Posterior cingulate gyrus (tissue), 11 donors: ENCODE data around the gene ST7.
"Not testable (repeated sequence)": the region's sequence is repeated elsewhere in the genome, so short reads cannot be mapped to it uniquely, and the experiment has no call there.

Experiments used
- DNase-seq, 10 donors: peaks; one replicate each; pipeline versions ENCODE4 v3.0.0 to v3.0.0-alpha.2; 2020 to 2021; ENCODE audit warnings: mixed read lengths in 3 of 10
- intact Hi-C: fragments of 100-400 bp; cut with DNase I; formaldehyde crosslinking; loops from one replicate; pipeline ENCODE4 v1.15.1; 2023

ST7 gene

DNA sequence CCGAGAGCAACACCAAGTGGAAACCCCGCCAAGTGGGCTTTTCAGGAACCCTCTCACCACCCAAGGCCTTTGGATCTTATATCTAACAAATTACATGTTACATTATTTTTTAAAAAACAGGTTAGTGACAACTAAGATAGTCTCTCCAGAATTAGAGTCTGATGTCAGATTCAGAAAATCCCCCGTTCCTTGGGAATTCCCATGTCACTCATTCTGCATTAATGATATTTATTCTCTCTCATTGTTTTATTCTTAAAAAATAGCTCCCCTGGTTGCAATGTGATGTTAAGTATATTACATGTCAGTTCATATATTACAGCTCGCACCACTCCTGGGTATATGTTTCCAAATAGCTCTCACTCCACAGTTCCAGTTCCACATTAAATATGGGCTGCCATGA, 287.8 kb downstream of the ST7 start:
- no peak for DNase-seq
- intact Hi-C loops = no loop called here

DNA sequence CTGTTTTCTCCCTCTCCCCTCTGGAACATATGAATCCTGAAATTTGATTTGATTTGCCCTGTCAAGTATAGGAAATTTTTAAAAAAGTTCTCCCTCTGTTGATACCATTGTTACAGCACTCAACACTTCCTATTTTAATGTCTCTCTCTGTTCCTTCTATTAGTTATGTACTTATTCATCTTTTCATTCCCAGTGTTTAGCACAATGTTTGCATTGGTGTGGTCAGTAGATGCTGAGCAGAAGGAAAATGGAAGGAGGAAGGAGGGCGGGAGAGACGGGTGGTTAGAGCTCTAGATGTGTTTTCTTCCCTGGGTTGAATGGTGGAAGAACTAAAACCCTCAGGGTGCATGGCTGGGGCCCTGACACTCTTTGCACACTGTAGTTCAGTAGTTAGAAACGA, 290.1 kb downstream of the ST7 start:
- DNase-seq = no peak
- intact Hi-C loops = no loop called here

DNA sequence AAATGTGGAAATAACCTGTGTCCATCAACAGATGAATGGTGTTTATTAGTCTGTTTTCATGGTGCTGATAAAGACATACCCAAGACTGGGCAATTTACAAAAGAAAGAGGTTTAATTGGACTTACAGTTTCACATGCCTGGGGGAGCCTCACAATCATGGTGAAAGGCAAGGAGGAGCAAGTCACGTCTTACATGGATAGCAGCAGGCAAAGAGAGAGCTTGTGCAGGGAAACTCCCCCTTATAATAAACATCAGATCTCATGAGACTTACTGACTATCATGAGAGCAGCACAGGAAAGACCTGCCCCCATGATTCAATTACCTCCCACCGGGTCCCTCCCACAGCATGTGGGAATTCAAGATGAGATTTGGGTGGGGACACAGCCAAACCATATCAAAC, 292.4 kb downstream of the ST7 start:
- intact Hi-C loops, DNase-seq: not testable (repeated sequence)

DNA sequence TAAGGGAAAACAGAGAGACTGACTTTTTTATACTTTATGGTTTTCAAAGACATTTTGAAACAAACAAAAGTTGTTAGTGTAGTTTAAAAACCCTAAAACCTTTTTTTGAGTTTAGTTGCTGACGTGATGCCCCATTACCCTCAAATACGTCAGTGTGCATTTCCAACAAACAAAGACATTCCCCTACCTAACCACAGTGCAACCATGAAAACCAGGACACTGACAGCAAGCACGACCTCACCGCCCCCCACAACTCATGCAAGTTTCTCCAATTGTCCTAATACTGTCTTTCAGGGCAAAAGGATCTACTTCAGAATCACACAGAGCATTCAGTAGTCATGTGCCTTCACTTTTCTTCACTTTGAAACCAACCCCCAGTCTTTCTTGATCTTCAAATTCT, 294.5 kb downstream of the ST7 start:
- intact Hi-C loops = no loop called here
- DNase-seq = no peak

DNA sequence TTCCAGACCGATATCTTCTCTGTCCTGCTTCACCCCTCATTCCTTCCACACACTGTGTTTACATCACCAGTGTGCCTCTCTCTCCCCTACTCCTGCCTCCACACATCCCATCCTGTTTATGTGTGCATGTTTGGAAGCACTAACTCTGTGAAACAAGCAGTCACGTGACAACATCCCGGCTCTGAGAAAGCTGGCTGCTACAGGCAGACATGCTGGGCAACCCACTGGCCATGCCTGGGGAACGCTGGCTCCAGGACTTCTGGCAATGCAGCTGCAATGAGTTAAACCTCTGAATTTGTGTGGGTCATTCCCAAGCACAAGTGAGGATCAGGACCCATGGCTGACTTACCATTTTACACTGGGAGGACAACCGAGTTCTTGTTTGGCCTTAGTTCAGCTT, 295.5 kb downstream of the ST7 start:
- intact Hi-C loops = no loop called here
- DNase-seq = peak in 5 of 10 donors; percentile 17 to 85 (median 34)

DNA sequence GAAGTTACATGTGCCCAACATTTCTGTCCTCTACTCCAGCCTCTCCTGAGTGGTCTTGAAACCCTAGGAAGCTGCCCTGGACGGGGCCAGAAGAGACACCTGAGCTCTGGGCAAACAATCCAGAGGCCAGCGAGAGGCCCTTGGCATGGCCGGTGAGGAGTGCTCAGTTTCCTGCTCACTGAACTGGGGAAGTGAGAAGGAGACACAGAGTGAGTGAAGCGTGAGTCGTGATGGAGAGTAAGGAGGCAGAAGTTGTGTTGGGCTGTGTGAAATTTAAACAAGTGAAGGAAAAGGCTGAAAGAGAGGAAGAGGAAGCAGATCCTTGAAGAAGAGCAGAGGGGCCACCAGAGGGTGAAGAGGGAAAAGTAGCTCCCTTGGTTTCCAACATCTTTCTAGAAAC, 296.4 kb downstream of the ST7 start:
- intact Hi-C loops = no loop called here
- no peak for DNase-seq

DNA sequence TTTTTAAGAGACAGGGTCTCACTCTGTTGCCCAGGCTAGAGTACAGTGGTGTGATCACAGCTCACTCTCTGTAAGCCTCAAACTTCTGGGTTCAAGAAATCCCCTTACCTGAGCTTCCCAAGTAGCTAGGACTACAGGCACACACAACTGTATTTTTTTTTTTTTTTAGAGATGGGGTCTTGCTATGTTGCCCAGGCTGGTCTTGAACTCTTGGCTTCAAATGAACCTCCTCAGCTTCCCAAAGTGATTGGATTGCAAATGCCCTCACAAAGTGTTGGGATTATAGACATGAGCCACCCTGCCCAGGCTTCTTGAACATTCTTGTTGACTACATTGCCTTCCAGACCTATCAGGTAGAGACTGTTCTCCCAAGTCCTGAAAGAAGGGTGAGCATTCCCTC, 296.9 kb downstream of the ST7 start:
- intact Hi-C loops = no loop called here
- no peak for DNase-seq

DNA sequence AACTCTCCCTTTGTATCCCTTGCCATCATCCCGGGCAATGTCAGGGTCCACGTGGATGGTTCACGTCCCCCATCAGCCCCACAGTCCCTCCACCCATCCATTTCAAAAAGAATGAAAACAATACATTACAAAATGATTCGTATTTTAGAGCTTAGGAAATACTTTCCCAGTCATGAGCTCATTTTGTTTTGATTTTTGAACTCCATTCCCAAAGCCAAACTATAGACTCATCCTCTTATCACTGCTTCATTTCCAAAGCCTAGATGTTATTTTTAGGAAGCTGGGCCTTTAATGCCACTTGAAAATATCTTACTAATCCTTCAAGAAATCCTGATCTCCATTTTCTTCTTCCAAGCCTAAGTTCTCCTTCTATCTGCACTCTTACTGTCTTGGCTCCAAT, 297.5 kb downstream of the ST7 start:
- no peak for DNase-seq
- intact Hi-C loops = no loop called here

DNA sequence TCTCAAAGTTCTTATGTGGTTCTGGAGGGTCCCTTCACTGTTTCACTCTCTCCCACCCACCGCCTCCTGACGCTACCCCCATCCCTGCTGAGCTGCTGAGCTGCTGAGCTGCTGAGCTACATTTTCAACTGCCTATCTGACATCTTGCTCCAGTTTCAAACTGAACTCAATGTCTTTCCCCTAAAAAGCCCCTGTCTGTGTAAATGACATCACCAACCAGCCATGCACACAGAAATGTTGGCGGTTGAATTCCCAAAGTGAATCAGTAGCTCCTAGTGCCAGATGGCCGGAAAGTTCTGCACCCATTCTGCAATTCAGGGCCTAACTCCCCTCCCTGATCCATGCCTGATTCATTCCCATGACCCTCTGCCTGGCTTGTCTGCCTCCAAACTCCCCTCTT, 298.4 kb downstream of the ST7 start:
- no peak for DNase-seq
- intact Hi-C loops = no loop called here

DNA sequence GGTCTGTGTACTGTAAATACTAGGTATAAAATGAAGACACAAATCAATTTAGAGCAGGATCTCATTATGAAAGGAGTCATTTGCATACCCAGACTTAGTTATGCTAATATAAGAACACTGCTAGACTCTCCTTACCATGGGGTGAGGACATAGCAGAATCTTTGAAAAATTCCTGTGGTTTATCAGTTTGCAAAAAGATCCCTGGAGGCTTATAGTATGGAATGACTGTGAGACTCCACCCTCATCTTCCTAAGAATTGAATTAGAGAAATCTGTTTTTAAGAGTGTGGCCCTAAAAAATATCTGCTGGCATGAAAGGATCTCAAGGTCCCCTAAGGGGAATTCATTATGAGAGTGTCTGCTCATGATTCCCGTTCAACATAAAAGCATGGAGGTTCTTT, 306.3 kb downstream of the ST7 start:
- no peak for DNase-seq
- intact Hi-C loops = no loop called here

DNA sequence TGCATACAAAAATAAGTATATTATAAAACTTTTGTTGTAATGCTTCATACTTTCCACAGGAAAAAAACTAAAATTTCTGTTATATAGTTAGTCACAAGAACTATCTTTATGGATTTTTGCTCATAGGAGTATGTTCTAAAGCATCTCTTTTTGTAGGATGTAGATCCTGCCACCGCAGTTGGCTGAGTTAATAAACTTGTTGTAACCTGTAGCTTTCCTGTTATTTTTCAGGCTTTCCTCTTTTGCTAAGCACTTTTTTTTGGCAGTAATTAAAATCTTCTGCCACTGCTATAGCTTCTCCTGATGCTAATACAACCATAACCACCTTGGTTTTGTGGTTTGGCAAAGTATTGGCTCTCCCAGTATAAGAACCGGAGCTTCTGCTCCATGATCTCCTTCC, 309.2 kb downstream of the ST7 start:
- intact Hi-C loops = no loop called here
- no peak for DNase-seq

DNA sequence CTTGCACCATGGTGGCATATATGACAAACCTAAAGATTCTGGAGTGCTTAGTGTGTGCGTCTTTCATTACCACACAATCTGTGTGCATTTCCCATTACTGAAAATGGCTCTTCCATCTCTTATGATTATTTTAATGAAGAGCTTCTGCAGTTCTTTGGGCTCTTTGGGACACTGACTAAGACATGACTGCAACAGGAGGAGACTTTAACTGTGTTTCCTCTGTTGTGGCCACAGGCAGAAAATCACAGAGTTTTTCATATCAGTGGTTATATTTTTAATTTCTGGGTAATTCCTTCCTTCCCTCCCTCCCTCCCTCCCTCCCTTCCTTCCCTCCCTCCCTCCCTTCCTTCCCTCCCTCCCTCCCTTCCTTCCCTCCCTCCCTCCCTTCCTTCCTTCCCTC, 311.4 kb downstream of the ST7 start:
- DNase-seq = no peak
- intact Hi-C loops = no loop called here

DNA sequence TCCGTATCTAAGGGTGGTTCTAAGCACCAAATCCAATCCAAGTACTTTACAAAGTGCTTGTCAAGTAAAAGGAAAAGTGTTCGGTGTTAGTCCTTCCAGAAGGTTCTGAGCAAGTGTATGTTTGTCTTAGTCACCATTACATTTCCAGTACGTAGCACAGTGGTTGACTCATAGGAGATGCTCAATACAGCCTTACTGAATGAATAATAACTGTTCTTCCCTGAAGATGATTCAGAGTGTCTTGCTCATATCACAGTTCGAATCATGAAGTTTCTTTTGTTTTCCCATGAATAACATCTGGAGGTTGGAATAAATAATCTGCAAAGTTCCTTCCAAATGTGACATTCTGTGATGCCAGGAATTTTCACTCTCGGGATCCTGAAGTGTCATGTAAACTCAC, 316.1 kb downstream of the ST7 start:
- DNase-seq = no peak
- intact Hi-C loops = no loop called here

DNA sequence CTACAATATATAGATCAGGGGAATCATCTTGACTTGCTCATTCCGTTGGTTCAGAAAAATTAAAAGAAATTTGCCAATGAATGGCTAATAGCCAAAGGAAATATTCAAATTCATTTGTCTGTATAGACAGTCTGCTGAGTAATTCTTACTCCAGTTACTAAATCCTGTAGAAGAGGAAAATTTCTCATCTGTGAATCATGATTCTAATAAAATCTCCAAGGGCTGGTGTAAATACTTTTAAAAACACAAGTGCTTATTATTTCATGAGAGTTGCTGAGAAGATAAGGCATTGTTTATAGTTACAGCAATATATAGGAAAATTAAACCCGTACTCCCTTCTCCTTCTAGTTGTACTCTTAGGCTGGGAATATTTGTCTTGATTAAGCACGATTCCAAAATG, 316.6 kb downstream of the ST7 start:
- intact Hi-C loops = no loop called here
- no peak for DNase-seq

DNA sequence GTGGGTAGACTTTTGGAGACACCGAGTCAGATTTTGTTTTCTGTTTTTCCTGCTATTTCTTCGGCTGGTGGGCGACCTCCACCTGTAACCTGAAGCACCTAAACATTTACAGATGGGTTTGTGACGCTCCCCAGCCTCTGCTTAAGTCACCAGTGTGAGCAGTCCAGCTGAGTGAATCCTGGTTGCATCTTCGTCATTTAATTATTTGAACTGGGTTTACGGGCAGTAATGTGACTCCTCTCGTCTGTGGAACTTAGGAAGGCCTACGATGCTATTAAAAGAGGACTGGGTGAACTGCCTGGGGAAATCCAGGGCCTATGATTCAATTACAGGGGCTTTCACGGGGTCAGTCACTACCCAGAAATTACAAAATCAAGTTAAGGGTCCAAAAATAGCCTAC, 317.1 kb downstream of the ST7 start:
- intact Hi-C loops = no loop called here
- DNase-seq = no peak

DNA sequence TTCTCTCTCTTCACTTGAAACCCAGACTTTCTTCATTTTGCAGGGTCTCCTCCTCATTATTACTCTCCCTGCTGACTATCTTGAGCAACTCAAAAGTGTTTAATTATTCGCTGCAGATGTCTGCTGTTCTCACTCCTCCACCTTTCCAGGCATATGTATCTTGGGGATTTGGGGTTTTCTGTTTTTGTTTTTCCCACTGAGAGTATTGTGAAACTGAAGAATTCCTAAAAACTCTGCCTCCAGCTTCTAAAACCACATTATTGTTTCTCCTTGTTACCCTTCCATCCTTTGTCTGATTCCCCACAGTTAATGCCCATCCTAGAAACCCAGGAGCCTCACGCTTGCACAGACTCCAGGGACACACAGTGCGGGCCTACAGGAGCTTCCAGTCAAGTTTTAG, 318.3 kb downstream of the ST7 start:
- intact Hi-C loops = no loop called here
- DNase-seq = no peak

DNA sequence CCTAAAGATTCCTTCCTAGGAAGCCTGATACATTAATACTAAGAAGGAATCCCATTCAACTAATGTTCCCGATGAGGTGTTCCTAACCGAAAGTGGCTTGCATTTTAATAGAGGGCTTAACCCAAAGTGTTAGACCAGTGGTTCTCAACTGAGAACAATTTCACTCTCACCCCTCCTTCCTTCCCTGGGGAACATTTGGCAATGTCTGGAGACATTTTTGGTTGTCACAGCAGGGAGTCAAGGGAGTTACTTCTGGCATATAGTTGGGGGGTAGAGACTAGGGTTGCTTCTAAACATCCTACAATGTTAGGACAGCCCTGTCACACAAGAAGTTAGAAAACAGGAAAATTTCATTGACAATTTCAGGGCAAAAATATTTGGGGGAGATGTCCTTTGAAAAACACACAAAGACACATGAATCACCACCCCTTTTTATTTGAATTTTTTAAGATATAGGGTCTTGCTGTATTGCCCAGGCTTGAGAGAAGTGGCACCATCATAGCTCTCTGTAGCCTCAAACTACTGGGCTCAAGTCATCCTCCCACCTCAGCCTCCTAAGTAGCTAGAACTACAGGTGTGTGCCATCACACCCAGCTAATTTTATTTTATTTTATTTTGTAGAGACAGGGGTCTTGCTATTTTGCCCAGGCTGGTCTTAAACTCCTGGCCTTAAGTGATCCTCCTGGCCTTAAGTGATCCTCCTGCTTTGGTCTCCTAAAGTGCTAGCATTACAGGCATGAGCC, 318.9 kb downstream of the ST7 start:
- intact Hi-C loops = no loop called here
- no peak for DNase-seq

DNA sequence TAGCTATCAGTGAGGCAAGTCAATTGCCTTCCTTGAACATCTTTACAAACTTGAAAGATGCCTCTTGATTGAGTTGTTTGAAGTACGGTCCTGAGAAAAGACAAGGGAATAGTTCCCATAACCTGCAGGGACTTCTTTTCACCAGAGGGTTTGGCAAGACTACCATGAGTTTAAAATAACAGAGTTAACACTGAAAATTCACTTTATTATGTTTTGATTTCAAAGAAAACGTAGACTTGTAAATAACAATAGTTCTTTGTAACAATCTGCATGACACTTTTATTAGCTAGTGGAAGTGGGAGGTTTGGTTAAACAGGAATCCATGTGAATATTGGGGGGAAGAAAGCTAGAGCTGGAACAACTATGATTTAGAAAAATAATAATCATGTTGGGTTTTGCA, 320.0 kb downstream of the ST7 start:
- DNase-seq = no peak
- intact Hi-C loops = no loop called here

DNA sequence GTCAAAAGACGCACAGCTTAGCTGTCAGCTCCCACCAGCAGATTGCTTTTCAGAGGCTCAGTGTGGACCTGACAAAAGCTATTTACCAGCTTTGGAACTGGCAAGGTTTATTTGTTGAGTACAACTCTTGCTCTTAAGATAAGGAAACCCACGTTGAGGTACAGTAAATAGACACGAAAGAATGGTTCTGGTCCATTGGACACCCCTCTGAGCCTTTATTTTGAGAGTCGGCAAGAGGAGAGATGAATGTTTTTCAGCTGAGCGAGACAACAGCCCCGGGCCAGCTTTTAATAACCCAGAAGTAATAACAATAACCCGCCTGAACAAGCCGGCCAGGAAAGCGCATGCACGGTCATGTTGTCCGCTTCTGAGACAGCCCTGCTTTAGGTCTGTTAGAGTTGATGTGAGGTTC, 320.5 kb downstream of the ST7 start:
- no peak for DNase-seq
- intact Hi-C loops = no loop called here

DNA sequence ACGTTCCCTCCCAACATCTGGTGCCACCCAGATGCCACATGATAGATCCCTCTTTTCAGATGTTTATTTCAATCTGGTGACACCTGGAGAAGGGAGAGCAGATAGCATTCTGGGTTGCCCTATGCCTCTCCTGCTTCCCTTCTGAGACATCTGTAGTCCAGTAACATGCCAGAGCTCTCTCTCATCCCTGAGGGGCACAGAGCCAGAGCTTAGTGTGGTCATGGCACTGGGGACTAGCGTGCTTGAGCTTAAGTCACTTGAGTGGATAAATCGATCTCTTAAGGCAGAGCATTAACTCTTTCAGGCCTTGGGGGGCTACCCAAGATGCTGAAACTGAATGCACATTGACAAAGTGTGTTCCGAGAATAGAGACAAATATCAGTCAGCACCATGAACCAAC, 321.6 kb downstream of the ST7 start:
- intact Hi-C loops = no loop called here
- DNase-seq = no peak

DNA sequence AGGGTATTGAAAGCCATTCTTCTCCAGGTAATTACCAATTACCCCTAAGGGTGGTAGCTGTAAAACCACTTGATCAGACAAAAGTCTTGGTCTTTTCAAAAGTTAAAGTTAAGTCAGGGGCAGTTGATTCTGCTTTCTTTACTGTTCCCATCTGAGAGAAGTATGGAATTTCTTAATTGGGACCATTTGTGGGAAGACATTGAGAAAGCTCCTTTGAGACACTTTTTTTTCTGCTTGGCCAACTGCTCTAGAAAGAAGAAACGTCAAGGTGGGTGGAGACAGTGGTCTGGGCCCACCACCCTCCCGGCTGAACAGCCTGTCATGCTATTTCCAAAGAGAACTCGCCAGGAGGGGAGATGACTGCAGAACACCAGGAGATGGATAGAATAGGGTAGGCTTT, 324.3 kb downstream of the ST7 start:
- intact Hi-C loops = no loop called here
- no peak for DNase-seq

DNA sequence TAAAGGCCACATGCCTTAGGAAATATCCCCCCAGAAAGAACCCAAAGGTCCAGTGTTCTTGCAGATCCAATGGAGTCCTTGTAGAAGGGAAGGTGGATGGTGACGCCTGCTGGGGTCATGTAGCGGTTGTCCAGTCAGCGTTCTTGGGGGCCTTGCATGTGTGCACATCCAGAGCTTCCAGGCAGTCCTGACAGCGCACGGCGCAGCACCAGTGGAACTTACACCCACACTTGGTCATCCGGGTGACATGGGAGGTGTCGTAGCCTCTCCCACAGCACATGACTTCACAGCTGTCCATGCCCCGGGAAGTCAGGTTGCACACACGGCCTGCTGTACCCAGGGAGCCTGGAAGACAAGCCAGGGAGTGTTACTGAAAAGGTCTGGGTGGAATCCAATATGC, 324.7 kb downstream of the ST7 start:
- DNase-seq = peak in 2 of 10 donors; percentile 69 to 72
- intact Hi-C loops = no loop called here

DNA sequence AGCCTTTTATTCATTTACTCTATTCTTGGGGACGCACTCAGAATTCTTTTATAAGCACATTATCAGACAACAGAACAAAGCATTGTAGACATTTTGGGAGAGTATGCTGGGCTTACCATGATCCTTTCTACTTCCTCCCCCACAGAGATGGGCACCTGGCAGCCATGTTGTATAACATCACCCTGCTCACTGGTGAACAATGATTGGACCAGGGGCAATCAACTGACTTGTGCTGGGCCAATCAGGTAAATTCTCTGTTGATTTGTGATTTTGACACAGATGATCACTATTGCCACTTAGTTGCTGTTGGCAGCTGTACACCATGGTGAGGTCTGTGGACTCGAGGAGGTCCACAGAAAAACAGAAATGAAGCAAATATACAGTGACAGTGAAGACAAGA, 325.9 kb downstream of the ST7 start:
- DNase-seq = no peak
- intact Hi-C loops = no loop called here
